Loucy (cell line): ENCODE measurements around the gene RNF183.

Experiments used
- H2AFZ ChIP-seq: fragments of 200-600 bp; sonication (generic); 2 replicates; pipeline ENCODE4 v1.6.0; 2016; ENCODE audit warnings: antibody characterized with exemption, mild to moderate bottlenecking, low read length, moderate library complexity
- H3F3A ChIP-seq: fragments of 200-600 bp; 2 replicates; pipeline ENCODE4 v1.6.0; 2016; ENCODE audit warnings: antibody characterized with exemption, low read depth, mild to moderate bottlenecking
- H3K27me3 ChIP-seq: fragments of 200-600 bp; sonication (generic); 2 replicates; pipeline ENCODE4 v1.6.1; 2014; ENCODE audit warnings: low read length, mild to moderate bottlenecking; ENCODE audit not compliant: insufficient read depth, poor library complexity, severe bottlenecking
- H3K36me3 ChIP-seq: fragments of 200-600 bp; sonication (generic); 2 replicates; pipeline ENCODE4 v1.6.1; 2016; ENCODE audit warnings: low read length; ENCODE audit not compliant: insufficient read depth
- H3K4me1 ChIP-seq: fragments of 200-600 bp; sonication (generic); 2 replicates; pipeline ENCODE4 v1.5.1; 2014; ENCODE audit warnings: low read length, mild to moderate bottlenecking; ENCODE audit not compliant: insufficient read depth, poor library complexity, severe bottlenecking
- H3K4me2 ChIP-seq: fragments of 200-600 bp; sonication (generic); 2 replicates; pipeline ENCODE4 v1.6.0; 2014; ENCODE audit warnings: antibody characterized with exemption, low read length, low read depth, mild to moderate bottlenecking; ENCODE audit not compliant: poor library complexity, severe bottlenecking
- H3K4me3 ChIP-seq: fragments of 200-600 bp; sonication (generic); 2 replicates; pipeline ENCODE4 v1.5.1; 2014; ENCODE audit warnings: low read length, mild to moderate bottlenecking, mixed read lengths; ENCODE audit not compliant: poor library complexity, severe bottlenecking
- H3K79me2 ChIP-seq: fragments of 200-600 bp; sonication (generic); 2 replicates; pipeline ENCODE4 v1.6.1; 2014; ENCODE audit warnings: low read length; ENCODE audit not compliant: insufficient read depth
- H3K9ac ChIP-seq: fragments of 200-600 bp; sonication (generic); 2 replicates; pipeline ENCODE4 v1.6.0; 2014; ENCODE audit warnings: mild to moderate bottlenecking, low read depth, low read length, moderate library complexity; ENCODE audit not compliant: poor library complexity, severe bottlenecking
- H3K9me2 ChIP-seq: fragments of 200-600 bp; sonication (generic); replicated peaks from 2 replicates; pipeline ENCODE4 v1.6.1; 2016; ENCODE audit warnings: low read depth, low read length, mixed read lengths
- H3K9me3 ChIP-seq: fragments of 200-600 bp; sonication (generic); 2 replicates; pipeline ENCODE4 v1.6.1; 2014; ENCODE audit warnings: mild to moderate bottlenecking, antibody characterized with exemption, low read length, low read depth; ENCODE audit not compliant: insufficient read depth
- H4K20me1 ChIP-seq: fragments of 200-600 bp; sonication (generic); 2 replicates; pipeline ENCODE4 v1.6.0; 2014; ENCODE audit warnings: antibody characterized with exemption, low read length, mild to moderate bottlenecking; ENCODE audit not compliant: insufficient read depth, poor library complexity, severe bottlenecking
- EZH2phosphoT487 ChIP-seq: fragments of 200-600 bp; IDR thresholded peaks from 2 replicates; pipeline ENCODE4 v1.6.1; 2018; ENCODE audit warnings: antibody characterized with exemption, mild to moderate bottlenecking, moderate library complexity, borderline replicate concordance
- TF ChIP-seq, protein P1 (sequence below): fragments of 200-600 bp; sonication (generic); conservative IDR thresholded peaks from 2 replicates; pipeline ENCODE4 v1.5.1; 2014; ENCODE audit warnings: mild to moderate bottlenecking, antibody characterized with exemption, low read length

Gene RNF183, protein sequence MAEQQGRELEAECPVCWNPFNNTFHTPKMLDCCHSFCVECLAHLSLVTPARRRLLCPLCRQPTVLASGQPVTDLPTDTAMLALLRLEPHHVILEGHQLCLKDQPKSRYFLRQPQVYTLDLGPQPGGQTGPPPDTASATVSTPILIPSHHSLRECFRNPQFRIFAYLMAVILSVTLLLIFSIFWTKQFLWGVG

DNA sequence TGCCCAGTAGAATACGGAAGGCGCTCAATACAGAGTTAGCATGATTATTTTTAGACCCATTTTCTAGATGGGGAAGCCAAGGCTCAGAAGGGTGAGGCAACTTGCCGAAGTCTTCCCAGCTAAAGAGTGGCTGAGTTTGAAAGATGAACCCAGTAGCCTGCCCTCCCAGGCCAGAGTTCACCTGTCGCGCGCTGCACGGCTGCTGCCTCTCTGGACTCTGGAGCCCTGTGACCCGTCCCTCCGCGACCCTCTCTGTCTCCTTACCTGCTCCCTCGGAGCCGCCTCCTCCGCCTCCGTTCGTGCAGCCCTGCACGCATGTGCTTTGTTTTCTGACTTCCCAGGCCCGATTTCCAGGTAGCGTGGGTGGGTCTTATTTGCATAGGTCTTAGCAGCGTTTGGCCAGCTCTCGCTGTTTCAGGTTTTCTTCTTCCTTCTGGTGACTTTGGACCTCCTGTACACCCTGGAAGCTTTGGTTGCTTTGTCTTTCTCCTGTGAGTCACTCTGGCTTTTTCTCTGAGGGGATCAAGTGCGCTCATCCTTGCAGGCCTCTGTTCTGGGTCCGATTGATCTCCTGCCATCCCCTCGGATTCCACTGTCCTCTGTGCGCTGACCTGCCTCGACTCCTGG is at the start of gene RNF183:
Gene RNF183 (minus strand): TSS at position 585 of the 627 bp plus-strand sequence. CDS start 5,192 bp downstream, outside the sequence.
- Histone ChIP-seq H3K9me2 (no peaks in the 10 kb centered on the region), H3K4me1 (no peaks in the 10 kb centered on the region), H3K27me3 (no peaks in the 10 kb centered on the region), H3K4me3 (no peak within 1 kb of the TSS), H3K9ac (no peak within 1 kb of the TSS), H3K79me2 (no peaks in the 10 kb centered on the region), H2AFZ (no peak within 1 kb of the TSS), H3K36me3 (no peaks in the 10 kb centered on the region), H3K4me2 (no peak within 1 kb of the TSS), H3F3A (no peaks in the 10 kb centered on the region), H4K20me1 (no peaks in the 10 kb centered on the region), H3K9me3 (no peaks in the 10 kb centered on the region)
- no peak for TF ChIP-seq EZH2phosphoT487
- TF ChIP-seq, protein P1, sequence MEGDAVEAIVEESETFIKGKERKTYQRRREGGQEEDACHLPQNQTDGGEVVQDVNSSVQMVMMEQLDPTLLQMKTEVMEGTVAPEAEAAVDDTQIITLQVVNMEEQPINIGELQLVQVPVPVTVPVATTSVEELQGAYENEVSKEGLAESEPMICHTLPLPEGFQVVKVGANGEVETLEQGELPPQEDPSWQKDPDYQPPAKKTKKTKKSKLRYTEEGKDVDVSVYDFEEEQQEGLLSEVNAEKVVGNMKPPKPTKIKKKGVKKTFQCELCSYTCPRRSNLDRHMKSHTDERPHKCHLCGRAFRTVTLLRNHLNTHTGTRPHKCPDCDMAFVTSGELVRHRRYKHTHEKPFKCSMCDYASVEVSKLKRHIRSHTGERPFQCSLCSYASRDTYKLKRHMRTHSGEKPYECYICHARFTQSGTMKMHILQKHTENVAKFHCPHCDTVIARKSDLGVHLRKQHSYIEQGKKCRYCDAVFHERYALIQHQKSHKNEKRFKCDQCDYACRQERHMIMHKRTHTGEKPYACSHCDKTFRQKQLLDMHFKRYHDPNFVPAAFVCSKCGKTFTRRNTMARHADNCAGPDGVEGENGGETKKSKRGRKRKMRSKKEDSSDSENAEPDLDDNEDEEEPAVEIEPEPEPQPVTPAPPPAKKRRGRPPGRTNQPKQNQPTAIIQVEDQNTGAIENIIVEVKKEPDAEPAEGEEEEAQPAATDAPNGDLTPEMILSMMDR: no peak

DNA sequence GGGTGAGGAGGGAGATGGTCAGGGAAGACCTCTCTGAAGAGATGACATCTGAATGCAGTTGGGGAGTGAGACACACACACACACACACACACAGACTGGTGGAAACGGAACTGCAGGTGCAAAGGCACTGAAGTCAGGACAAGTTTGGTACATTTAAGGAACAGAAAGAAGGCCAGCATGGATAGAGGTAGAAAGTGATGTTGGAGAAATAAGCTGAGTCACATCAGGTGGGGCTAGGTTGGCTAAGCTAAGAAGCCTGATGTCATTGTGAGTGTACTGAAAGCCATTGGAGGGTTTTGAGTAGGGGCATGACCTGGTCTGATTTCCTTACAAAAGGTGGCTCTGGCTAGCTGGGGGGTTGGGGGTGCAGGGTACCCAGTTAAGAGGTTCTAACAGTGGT is 49.2 kb upstream of the RNF183 start:
- Histone ChIP-seq H4K20me1 (no peaks in the 10 kb centered on the region), H3K27me3 (no peaks in the 10 kb centered on the region), H3K9ac (no peak overlapping the region), H2AFZ (no peak overlapping the region), H3K9me3 (no peaks in the 10 kb centered on the region), H3K4me1 (peaks cover 21% of the 10 kb centered on the region), H3K4me2 (no peak overlapping the region), H3K36me3 (no peaks in the 10 kb centered on the region), H3K79me2 (no peaks in the 10 kb centered on the region), H3K9me2 (no peaks in the 10 kb centered on the region), H3K4me3 (no peak overlapping the region), H3F3A (peaks cover 2% of the 10 kb centered on the region; the same call in 1 of the 2 replicates)
- no peak for TF ChIP-seq EZH2phosphoT487
- TF ChIP-seq, protein P1: no peak

DNA sequence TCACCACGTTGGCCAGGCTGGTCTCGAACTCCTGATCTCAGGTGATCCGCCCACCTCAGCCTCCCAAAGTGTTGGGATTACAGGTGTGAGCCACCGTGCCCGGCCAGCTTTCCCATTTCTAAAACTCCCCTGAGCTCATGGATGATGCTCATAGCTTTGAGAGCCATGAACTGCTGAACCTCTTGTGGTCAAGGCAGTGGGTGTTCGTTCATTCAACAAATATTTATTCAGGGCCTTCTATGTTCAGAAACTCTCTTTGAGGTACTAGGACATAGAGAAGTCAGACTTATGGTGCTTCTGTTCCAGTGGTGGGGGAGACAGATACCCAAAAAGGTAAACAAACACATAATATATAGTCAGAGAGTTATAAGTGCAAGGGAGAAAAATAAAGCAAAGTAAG is 48.8 kb upstream of the RNF183 start:
- Histone ChIP-seq H3K4me1 (peaks cover 24% of the 10 kb centered on the region), H3K4me2 (no peak overlapping the region), H3K4me3 (no peak overlapping the region), H3F3A (peaks cover 2% of the 10 kb centered on the region; the same call in 1 of the 2 replicates), H3K9me3 (no peaks in the 10 kb centered on the region), H2AFZ (no peak overlapping the region), H3K27me3 (no peaks in the 10 kb centered on the region), H3K79me2 (no peaks in the 10 kb centered on the region), H3K9ac (no peak overlapping the region), H3K36me3 (no peaks in the 10 kb centered on the region), H4K20me1 (no peaks in the 10 kb centered on the region), H3K9me2 (no peaks in the 10 kb centered on the region)
- TF ChIP-seq, protein P1: no peak
- TF ChIP-seq EZH2phosphoT487: no peak
